Left ventricle myocardium inferior (tissue), 1 donor: ENCODE measurements around the gene GRIA1. TPM values are rescaled to one million over a fixed set of nuclear protein-coding genes. Genes with fewer than 3 reads are reported as not detected.

Source experiments
- DNase-seq: peaks from one replicate; pipeline ENCODE4 v3.0.0-alpha.2; 2020
- H3K27ac ChIP-seq: fragments of 200-600 bp; replicated peaks from 2 replicates; pipeline ENCODE4 v1.8.0; 2021
- H3K27me3 ChIP-seq: fragments of 200-600 bp; 2 replicates; pipeline ENCODE4 v1.8.0; 2021; ENCODE audit warnings: low read depth
- H3K36me3 ChIP-seq: fragments of 200-600 bp; 2 replicates; pipeline ENCODE4 v1.8.0; 2021
- H3K4me1 ChIP-seq: fragments of 200-600 bp; 2 replicates; pipeline ENCODE4 v1.8.0; 2021
- H3K4me3 ChIP-seq: fragments of 200-600 bp; 2 replicates; pipeline ENCODE4 v1.8.0; 2021; ENCODE audit warnings: mild to moderate bottlenecking, moderate library complexity
- H3K9me3 ChIP-seq: fragments of 200-600 bp; replicated peaks from 2 replicates; pipeline ENCODE4 v1.8.0; 2021
- intact Hi-C: fragments of 100-400 bp; cut with micrococcal nuclease; formaldehyde crosslinking; loops from one replicate; pipeline ENCODE4 v1.11.0; 2022
- total RNA-seq: library from RNA; stranded (reverse); fragmentation: NEBNext Ultra II Directional; extraction: Animal tissue kit (Norgen Biotek cat#: 25700); gene quantifications from one replicate; pipeline ENCODE4 v1.2.1, GENCODE V29; 2021
- TF ChIP-seq, protein P1 (sequence below): fragments of 200-600 bp; IDR thresholded peaks from 2 replicates; pipeline ENCODE4 v1.8.0; 2021; ENCODE audit warnings: antibody characterized with exemption, mild to moderate bottlenecking, borderline replicate concordance
- donor health status: DM: no; HTN: yes; CAD: no; lungs with severe emphysema.

GRIA1 gene
- total RNA-seq, 1 donor from 2014 or later: 0.14 TPM

DNA sequence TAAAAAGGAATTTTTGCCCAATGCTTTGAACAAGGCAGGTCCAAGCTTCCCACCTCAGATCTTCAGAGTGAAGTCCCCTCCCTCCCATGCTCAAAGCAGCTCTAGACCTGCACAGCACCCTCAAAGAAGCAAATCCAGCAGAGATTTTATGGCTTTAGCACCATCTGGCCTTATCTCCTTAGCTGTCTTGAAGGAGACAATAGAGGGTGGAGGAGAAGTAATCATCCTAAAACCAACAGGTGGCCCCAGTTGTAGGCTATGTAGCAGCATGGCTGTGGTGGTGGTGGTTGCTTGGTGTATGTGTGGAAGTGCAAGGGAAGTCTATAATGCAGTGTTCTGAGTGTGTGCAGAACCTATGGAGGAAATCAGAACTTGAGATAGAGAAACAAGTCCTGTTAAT lies 140.1 kb downstream of the GRIA1 start:
- intact Hi-C loops: no loop called here
- no peaks in the 10 kb centered on the region for H3K27me3 ChIP-seq
- no peak overlapping the region for H3K4me3 ChIP-seq
- DNase-seq: no peak
- TF ChIP-seq, protein P1, sequence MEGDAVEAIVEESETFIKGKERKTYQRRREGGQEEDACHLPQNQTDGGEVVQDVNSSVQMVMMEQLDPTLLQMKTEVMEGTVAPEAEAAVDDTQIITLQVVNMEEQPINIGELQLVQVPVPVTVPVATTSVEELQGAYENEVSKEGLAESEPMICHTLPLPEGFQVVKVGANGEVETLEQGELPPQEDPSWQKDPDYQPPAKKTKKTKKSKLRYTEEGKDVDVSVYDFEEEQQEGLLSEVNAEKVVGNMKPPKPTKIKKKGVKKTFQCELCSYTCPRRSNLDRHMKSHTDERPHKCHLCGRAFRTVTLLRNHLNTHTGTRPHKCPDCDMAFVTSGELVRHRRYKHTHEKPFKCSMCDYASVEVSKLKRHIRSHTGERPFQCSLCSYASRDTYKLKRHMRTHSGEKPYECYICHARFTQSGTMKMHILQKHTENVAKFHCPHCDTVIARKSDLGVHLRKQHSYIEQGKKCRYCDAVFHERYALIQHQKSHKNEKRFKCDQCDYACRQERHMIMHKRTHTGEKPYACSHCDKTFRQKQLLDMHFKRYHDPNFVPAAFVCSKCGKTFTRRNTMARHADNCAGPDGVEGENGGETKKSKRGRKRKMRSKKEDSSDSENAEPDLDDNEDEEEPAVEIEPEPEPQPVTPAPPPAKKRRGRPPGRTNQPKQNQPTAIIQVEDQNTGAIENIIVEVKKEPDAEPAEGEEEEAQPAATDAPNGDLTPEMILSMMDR: no peak
- H3K27ac ChIP-seq: no peak overlapping the region
- peaks cover 35% of the 10 kb centered on the region for H3K4me1 ChIP-seq
- H3K36me3 ChIP-seq: no peaks in the 10 kb centered on the region
- no peaks in the 10 kb centered on the region for H3K9me3 ChIP-seq

DNA sequence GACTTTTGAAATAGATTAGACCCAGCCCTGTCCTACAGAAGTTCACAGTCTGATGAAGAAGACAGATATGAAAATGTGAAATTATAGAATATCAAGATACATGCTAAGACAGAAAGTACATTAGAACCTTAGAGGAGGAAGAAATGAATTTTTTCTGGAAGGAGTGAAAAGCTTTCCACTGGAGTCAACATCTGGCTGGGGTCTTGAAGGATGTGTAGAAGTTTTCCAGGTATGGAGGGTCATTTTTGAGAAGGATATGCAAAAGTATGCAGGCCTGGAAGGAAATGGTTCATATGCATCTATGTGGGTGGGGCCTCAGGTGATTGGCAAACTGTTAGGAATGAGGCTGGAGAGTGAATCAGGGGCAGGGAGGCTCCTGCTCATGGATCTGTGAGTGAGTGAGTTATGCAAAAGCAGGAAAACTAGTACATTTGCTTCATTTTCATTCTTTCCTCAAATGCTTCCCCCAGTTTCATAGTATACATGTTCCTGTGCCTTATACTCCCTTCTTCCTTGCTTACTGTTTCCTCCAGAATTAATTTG lies 142.3 kb downstream of the GRIA1 start:
- DNase-seq: no peak
- H3K27ac ChIP-seq: no peak overlapping the region
- no peak overlapping the region for H3K4me3 ChIP-seq
- H3K36me3 ChIP-seq: no peaks in the 10 kb centered on the region
- H3K27me3 ChIP-seq: no peaks in the 10 kb centered on the region
- TF ChIP-seq, protein P1: no peak
- H3K9me3 ChIP-seq: no peaks in the 10 kb centered on the region
- intact Hi-C loops: no loop called here
- H3K4me1 ChIP-seq: peaks cover 27% of the 10 kb centered on the region

DNA sequence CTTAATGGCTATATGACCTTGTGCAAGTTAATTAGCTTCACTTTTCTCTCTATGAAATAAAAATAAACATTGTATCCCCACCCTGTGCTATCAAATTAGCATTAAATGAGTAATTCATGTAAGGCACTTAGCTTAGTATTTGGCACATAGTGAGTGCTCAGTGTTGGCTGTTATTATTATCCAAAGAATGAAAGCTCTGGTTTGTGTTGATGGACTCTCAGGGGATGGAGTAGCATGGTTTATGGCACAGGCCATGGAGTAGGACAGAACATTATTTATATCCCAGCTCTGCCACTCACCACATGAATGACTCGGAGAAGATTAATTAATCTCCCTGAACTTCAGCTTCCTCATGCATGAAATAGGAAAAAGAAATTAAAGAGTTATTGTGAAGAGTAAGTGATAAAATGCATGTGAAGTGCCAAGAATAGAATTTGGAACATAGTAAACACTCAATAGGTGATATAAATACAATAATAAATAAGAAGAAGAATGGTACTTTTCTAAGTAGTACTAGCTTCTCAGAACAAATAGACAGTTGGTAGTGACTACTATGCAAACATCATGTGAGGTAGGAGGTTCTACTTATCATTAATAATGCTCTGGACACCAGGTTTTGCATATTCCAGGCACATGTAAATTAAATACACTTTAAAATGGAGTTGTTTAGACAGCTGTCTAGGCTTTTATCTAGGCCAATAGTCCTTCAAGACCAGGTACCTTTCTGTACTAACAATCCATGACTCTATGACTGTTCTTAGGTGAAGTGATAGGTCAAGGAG lies 146.4 kb downstream of the GRIA1 start:
- TF ChIP-seq, protein P1: no peak
- no peak for DNase-seq
- intact Hi-C loops: no loop called here
- no peaks in the 10 kb centered on the region for H3K27me3 ChIP-seq
- H3K27ac ChIP-seq: no peak overlapping the region
- no peaks in the 10 kb centered on the region for H3K36me3 ChIP-seq
- H3K4me1 ChIP-seq: peaks cover 30% of the 10 kb centered on the region
- H3K9me3 ChIP-seq: no peaks in the 10 kb centered on the region
- H3K4me3 ChIP-seq: no peak overlapping the region

DNA sequence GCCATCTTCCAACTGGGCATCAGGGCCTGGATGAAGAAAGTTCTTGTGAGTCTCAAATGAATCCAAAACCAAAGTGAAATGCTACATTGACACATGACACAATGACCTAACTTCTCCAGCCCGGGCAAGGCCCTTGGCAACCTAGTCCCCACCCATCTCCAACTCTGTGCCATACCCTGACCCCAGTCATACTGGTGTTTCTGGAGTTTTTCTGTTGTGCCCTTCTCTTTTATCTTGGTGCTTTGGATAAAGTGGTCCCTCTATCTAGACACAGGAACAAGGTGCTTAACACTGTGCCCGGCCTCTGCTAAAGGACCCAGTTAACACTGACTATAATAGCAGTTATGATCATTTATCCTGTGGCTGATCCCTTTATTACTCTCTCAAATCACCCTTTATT lies 149.8 kb downstream of the GRIA1 start:
- TF ChIP-seq, protein P1: no peak
- H3K4me1 ChIP-seq: peaks cover 38% of the 10 kb centered on the region
- no peaks in the 10 kb centered on the region for H3K9me3 ChIP-seq
- H3K27ac ChIP-seq: peak overlapping the region; percentile 2
- no peaks in the 10 kb centered on the region for H3K36me3 ChIP-seq
- H3K4me3 ChIP-seq: no peak overlapping the region
- intact Hi-C loops: no loop called here
- no peaks in the 10 kb centered on the region for H3K27me3 ChIP-seq
- no peak for DNase-seq

DNA sequence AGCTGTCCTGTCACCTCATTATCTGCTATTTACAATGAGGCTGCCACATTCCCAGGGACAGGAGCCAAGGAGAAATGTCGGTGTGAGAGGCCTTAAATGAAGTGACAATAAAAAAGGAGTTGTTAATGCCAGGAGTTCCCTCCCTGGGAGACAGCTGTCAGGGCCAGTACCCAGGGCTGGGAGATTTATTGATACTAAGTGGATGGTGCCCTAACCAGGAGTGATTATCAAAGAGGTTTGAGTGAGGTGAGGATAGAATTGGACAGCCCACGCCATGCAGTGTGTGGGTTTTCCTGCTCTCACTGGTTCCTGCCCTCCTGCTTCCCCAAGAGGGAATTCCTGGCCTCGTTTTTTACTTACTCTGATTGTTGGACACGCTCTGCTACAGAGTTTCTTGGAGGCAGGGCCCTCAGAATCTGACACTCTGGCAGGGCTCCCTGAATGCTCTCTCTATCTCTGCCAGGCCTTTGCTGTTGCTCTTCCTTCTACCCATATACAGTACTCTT lies 150.8 kb downstream of the GRIA1 start:
- no peak for DNase-seq

More for the DNA sequence above, 150.8 kb downstream of the GRIA1 start:
- no peaks in the 10 kb centered on the region for H3K9me3 ChIP-seq
- peak overlapping the region; percentile 54 for H3K27ac ChIP-seq
- H3K36me3 ChIP-seq: no peaks in the 10 kb centered on the region
- H3K4me3 ChIP-seq: no peak overlapping the region
- TF ChIP-seq, protein P1: no peak
- peaks cover 38% of the 10 kb centered on the region for H3K4me1 ChIP-seq
- no peaks in the 10 kb centered on the region for H3K27me3 ChIP-seq
- intact Hi-C loops: no loop called here
